Endometrium (tissue), 2 donors: ENCODE measurements around the gene GIMAP1.

Experiments used
- FAIRE-seq: peaks from 2 replicates; lab custom pipeline; 2012; peaks lifted over from hg19 to GRCh38; lab: Jason Lieb, UNC
- donor health status: control.
- donor health status: control.

GIMAP1 gene

GRCh38 chr7:150748376-150748775 lies 32.0 kb downstream of the GIMAP1 start:
- FAIRE-seq, result no peak

GRCh38 chr7:150751702-150752101 lies 35.3 kb downstream of the GIMAP1 start:
- no peak for FAIRE-seq

GRCh38 chr7:150753239-150753638 lies 36.8 kb downstream of the GIMAP1 start:
- FAIRE-seq, result no peak

- no peak for FAIRE-seq
Measured at GRCh38 chr7:150753826-150754603, 37.6 kb downstream of the GIMAP1 start.

GRCh38 chr7:150754951-150755350 lies 38.5 kb downstream of the GIMAP1 start:
- no peak for FAIRE-seq

GRCh38 chr7:150755473-150756099 lies 39.2 kb downstream of the GIMAP1 start:
- no peak for FAIRE-seq

GRCh38 chr7:150756166-150756565 lies 39.8 kb downstream of the GIMAP1 start:
- FAIRE-seq, result no peak

- FAIRE-seq, result peak; percentile 70
Measured at GRCh38 chr7:150756858-150757257, 40.4 kb downstream of the GIMAP1 start.

- no peak for FAIRE-seq
Measured at GRCh38 chr7:150759479-150759878, 43.1 kb downstream of the GIMAP1 start.

GRCh38 chr7:150766334-150766709 lies 49.9 kb downstream of the GIMAP1 start:
- FAIRE-seq, result no peak

- FAIRE-seq, result no peak
Measured at GRCh38 chr7:150769768-150770167, 53.4 kb downstream of the GIMAP1 start.
